Activated T-helper 2 cell treated with anti-CD3 and anti-CD28 coated beads, Interferon-gamma antibody, Interleukin-2, Interleukin-4, amounts not matched to agents 10 μg/mL and 5 μg/mL and 100 μg/mL, durations not matched to agents 14 hours and 24 hours and 36 hours (primary cell): ENCODE results near the gene ZBTB40. TPM values are rescaled to one million over a fixed set of nuclear protein-coding genes. Genes with fewer than 3 reads are reported as not detected.

Experiments used
- DNase-seq: peaks from one replicate; pipeline ENCODE4 v3.0.0; 2021; ENCODE audit warnings: low spot score
- H3K27ac Mint-ChIP-seq: one replicate; pipeline ENCODE4 v1.8.0; 2021; ENCODE audit warnings: mixed read lengths
- H3K27me3 Mint-ChIP-seq: one replicate; pipeline ENCODE4 v1.8.0; 2021; ENCODE audit warnings: low read depth, mixed read lengths
- H3K36me3 Mint-ChIP-seq: one replicate; pipeline ENCODE4 v1.8.0; 2021; ENCODE audit warnings: low read depth, mixed read lengths
- H3K4me1 Mint-ChIP-seq: one replicate; pipeline ENCODE4 v1.8.0; 2021; ENCODE audit warnings: low read depth, mixed read lengths
- H3K4me3 Mint-ChIP-seq: one replicate; pipeline ENCODE4 v1.8.0; 2021; ENCODE audit warnings: low read depth, mild to moderate bottlenecking, moderate library complexity, mixed read lengths
- H3K9me3 Mint-ChIP-seq: one replicate; pipeline ENCODE4 v1.8.0; 2021; ENCODE audit warnings: mixed read lengths
- intact Hi-C: fragments of 100-400 bp; cut with micrococcal nuclease; formaldehyde crosslinking; loops from one replicate; pipeline ENCODE4 v1.15.1; 2023
- total RNA-seq: library from RNA; stranded (reverse); gene quantifications from 2 replicates; pipeline ENCODE4 v1.2.3, GENCODE V29; 2022

Gene ZBTB40
- total RNA-seq, 1 donor from 2014 or later = 17.6 TPM

DNA sequence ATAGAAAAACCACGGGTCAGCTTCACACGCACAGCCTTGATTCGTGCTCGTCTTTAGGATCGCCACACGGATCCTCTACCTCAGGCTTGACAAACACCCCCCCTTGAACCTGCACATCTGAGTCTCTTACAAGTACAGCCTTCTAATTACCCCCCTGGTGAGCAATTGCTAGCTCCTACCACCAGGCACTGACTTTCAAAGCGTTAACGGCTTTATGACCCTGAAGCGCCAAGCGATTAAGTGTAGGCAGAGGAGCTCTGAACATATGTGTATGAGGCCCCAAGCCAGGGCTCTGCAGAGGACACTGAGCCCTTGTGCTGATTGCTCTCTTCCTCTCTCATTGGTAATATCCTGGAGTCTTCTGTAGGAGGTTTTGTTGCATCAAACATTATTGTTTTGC lies 55.9 kb downstream of the ZBTB40 start:
- H3K27ac Mint-ChIP-seq = no peak overlapping the region
- peaks cover 1% of the 10 kb centered on the region for H3K4me1 Mint-ChIP-seq
- intact Hi-C loops = no loop called here
- H3K9me3 Mint-ChIP-seq = no peaks in the 10 kb centered on the region
- H3K36me3 Mint-ChIP-seq = peaks cover 50% of the 10 kb centered on the region
- no peak for DNase-seq
- no peaks in the 10 kb centered on the region for H3K27me3 Mint-ChIP-seq
- no peak overlapping the region for H3K4me3 Mint-ChIP-seq

DNA sequence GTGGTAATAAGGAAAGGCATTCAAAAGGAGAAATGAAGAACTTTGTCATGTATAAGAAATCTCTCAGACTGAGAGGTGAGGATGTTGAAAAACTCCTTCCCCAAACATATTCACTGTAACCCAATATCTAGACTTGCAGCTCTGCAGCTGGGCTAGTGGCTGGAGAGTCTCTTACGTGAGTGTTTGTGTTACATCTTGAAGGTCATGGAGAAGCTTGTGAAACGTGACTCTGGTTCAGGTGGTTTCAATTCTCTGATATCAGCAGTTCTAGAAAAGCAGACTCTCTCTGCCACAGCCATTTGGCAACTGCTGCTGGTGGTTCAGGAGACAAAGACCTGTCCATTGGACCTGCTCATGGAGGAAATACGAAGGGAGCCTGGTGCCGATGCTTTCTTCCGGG lies 56.7 kb downstream of the ZBTB40 start:
- H3K27me3 Mint-ChIP-seq = no peaks in the 10 kb centered on the region
- DNase-seq = no peak
- no peaks in the 10 kb centered on the region for H3K9me3 Mint-ChIP-seq
- peaks cover 53% of the 10 kb centered on the region for H3K36me3 Mint-ChIP-seq
- no peak overlapping the region for H3K4me3 Mint-ChIP-seq
- intact Hi-C loops = no loop called here
- H3K27ac Mint-ChIP-seq = peak overlapping the region; percentile 38
- peaks cover 1% of the 10 kb centered on the region for H3K4me1 Mint-ChIP-seq

DNA sequence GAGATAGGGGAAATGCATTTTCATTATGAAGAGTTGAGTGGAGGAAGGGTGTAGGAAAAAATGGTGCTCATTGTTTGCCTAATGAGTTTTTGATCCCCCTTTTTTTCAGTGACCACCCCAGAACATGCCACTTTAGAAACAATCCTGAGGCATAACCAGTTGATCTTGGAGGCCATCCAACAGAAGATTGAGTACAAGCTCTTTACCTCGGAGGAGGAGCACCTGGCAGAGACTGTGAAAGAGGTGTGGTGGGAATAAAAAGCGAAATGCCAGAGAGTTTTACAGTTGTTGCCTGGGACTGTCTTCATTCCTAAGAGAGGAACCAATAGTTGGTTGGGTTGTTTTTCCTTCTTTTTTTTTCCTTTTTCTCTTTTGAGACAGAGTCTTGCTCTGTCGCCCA lies 57.3 kb downstream of the ZBTB40 start:
- Mint-ChIP-seq H3K27me3 (no peaks in the 10 kb centered on the region), H3K36me3 (peaks cover 54% of the 10 kb centered on the region), H3K4me3 (no peak overlapping the region), H3K4me1 (no peaks in the 10 kb centered on the region), H3K9me3 (no peaks in the 10 kb centered on the region), H3K27ac (no peak overlapping the region)
- no peak for DNase-seq
- intact Hi-C loops = no loop called here

DNA sequence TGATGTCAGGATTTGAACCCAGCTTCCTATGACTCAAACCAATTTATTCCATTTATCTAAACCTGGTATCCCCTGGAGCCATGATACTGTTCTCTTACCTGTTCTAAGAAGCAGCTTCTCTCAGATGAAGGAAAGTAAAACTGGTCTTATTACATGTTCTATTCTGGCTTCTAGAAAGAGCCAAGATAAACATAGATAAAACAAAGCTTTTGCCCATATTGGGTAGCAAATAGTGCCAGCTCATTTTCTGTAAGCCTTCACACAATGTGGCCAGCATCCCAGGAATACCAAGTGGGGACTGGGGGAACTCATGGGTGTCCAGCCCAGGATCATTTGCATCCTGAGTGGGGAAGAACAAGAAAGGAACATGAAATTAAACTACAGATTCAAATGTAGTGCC lies 58.2 kb downstream of the ZBTB40 start:
- DNase-seq = no peak
- peaks cover 60% of the 10 kb centered on the region for H3K36me3 Mint-ChIP-seq
- intact Hi-C loops = no loop called here

DNA sequence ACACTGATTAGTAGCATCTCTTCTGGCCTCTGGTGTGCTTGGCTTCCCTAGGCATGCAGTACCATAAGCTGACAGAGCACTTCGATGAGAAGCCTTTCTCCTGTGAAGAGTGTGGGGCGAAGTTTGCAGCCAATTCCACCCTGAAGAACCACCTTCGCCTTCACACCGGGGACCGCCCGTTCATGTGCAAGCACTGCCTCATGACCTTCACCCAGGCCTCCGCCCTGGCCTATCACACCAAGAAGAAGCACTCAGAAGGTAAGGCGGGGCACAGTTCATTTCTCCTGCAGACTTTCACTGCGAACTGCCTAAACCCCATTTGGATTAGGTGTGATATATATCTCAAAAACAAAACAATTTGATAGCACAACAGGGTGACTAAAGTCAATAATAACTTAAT lies 61.2 kb downstream of the ZBTB40 start:
- Mint-ChIP-seq H3K4me3 (no peak overlapping the region), H3K36me3 (peaks cover 68% of the 10 kb centered on the region), H3K27ac (no peak overlapping the region), H3K27me3 (no peaks in the 10 kb centered on the region), H3K4me1 (no peaks in the 10 kb centered on the region), H3K9me3 (no peaks in the 10 kb centered on the region)
- intact Hi-C loops = no loop called here
- no peak for DNase-seq

More for the DNA sequence above, 58.2 kb downstream of the ZBTB40 start:
- Mint-ChIP-seq H3K9me3 (no peaks in the 10 kb centered on the region), H3K4me3 (no peak overlapping the region), H3K4me1 (no peaks in the 10 kb centered on the region), H3K27ac (no peak overlapping the region), H3K27me3 (no peaks in the 10 kb centered on the region)

DNA sequence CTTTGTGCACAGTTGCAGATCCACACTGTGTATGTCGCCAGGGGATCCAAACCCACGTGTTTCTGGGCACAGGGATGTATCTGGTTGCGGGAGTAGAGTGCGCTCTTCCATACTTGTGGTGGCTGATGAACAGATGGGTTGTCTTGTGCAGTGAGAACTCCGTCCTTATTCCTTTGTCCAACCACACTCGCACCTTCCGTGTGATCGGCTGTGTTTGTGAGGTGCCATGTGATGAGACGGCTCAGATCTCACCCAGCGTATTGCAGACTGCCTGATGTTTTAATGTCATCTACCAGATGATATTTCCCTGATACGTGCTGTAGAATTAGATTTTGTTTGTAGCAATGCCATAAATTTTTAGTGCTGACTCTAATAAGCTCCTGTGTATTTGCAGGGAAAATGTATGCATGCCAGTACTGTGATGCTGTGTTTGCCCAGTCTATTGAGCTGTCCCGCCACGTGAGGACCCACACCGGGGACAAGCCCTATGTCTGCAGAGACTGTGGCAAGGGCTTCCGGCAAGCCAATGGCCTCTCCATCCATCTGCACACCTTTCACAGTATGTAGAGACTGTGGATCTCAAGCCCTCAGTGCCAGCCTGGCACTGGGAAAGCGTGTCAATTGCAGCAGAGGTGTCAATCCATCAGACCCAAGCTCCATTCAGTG lies 65.4 kb downstream of the ZBTB40 start:
- no peaks in the 10 kb centered on the region for H3K4me1 Mint-ChIP-seq
- H3K36me3 Mint-ChIP-seq = peaks cover 60% of the 10 kb centered on the region

DNA sequence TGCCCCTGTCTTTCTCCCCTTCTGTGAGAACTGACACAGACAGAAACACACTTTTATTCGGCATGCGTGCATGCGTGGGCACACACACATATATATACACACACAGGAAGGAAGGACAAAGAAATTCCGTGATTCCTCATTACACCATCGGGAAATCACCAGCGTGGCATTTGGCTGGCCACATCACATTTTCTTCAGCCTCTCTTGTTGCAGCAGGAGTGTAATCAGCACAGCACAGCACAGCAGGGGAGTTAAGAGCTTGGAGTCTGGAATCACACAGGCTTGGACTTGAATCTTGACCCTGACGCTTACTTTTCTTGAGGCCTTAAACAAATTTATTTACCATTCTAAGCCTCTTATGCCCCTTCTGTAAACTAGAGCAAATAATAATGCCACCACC lies 66.3 kb downstream of the ZBTB40 start:
- H3K9me3 Mint-ChIP-seq = no peaks in the 10 kb centered on the region
- H3K27ac Mint-ChIP-seq = no peak overlapping the region
- no peaks in the 10 kb centered on the region for H3K27me3 Mint-ChIP-seq
- H3K4me3 Mint-ChIP-seq = no peak overlapping the region
- no peak for DNase-seq
- peaks cover 62% of the 10 kb centered on the region for H3K36me3 Mint-ChIP-seq
- intact Hi-C loops = no loop called here
- no peaks in the 10 kb centered on the region for H3K4me1 Mint-ChIP-seq

More for the DNA sequence above, 65.4 kb downstream of the ZBTB40 start:
- intact Hi-C loops = no loop called here
- no peak for DNase-seq
- no peak overlapping the region for H3K27ac Mint-ChIP-seq
- H3K27me3 Mint-ChIP-seq = no peaks in the 10 kb centered on the region
- H3K4me3 Mint-ChIP-seq = no peak overlapping the region
- no peaks in the 10 kb centered on the region for H3K9me3 Mint-ChIP-seq

DNA sequence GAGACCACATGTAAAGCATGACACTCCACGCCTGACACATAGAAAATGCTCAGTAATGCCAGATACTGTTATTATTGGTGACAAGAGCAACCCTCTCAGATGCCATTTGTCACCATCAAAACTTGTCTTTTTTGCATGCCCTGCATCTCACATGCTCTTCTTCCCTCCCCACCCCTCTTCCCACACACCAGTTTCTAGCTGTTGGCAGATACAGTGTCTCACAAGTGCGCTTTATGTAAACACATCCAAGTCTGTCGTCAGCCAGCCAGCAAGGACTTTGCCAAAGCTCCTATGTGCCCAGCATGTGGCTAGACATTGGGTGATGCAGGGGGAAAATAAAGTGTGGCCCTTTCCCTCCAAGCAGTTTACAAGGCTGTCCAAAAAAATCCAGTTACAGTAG lies 66.7 kb downstream of the ZBTB40 start:
- Mint-ChIP-seq H3K27ac (no peak overlapping the region), H3K4me3 (no peak overlapping the region), H3K4me1 (no peaks in the 10 kb centered on the region), H3K27me3 (no peaks in the 10 kb centered on the region), H3K36me3 (peaks cover 62% of the 10 kb centered on the region), H3K9me3 (no peaks in the 10 kb centered on the region)
- intact Hi-C loops = no loop called here
- DNase-seq = no peak

DNA sequence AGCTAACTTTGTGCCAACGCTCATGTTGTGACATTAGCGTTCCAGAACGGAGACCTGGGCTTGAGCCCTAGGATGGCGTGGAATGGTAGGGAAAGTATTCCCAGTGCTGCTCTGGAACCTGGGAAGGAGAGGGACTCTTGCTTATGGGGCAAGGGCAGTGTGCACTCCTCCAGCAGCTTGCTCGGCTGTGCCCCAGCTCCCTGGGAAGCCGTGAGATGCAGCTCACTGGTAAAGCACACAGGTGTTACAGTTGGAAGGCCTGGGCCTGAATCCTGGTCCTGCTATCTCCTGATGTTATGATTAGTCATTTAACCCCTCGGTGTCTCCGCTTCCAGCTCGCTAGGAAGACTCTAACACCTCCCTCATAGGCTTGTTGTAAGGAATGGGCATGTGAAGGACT lies 69.2 kb downstream of the ZBTB40 start:
- Mint-ChIP-seq H3K36me3 (peaks cover 53% of the 10 kb centered on the region), H3K27me3 (no peaks in the 10 kb centered on the region), H3K4me1 (no peaks in the 10 kb centered on the region), H3K27ac (no peak overlapping the region), H3K9me3 (no peaks in the 10 kb centered on the region), H3K4me3 (no peak overlapping the region)
- DNase-seq = no peak
- intact Hi-C loops = no loop called here

DNA sequence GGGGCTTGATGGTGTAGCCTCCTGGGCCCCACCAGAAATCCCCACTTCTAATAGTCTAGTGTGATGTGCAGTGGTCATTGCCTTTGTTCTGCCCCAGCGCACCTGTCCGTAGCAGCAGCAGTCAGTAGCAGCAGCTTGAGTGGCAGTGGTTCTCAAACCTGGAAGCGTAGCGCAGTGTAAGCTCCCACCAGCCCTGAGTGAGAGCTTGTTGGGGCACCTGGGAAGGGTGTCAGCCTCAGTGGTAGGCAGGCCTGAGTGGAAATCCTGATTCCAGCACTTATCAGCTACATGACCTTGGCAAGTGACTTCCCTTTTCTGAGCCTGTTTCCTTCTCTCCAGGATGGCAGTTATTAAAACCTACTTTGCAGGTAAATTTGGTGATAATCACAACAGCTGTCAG lies 70.0 kb downstream of the ZBTB40 start:
- H3K9me3 Mint-ChIP-seq = no peaks in the 10 kb centered on the region
- H3K36me3 Mint-ChIP-seq = peaks cover 48% of the 10 kb centered on the region
- H3K4me1 Mint-ChIP-seq = no peaks in the 10 kb centered on the region
- intact Hi-C loops = no loop called here
- H3K27me3 Mint-ChIP-seq = no peaks in the 10 kb centered on the region
- H3K27ac Mint-ChIP-seq = no peak overlapping the region
- DNase-seq = no peak
- H3K4me3 Mint-ChIP-seq = no peak overlapping the region

DNA sequence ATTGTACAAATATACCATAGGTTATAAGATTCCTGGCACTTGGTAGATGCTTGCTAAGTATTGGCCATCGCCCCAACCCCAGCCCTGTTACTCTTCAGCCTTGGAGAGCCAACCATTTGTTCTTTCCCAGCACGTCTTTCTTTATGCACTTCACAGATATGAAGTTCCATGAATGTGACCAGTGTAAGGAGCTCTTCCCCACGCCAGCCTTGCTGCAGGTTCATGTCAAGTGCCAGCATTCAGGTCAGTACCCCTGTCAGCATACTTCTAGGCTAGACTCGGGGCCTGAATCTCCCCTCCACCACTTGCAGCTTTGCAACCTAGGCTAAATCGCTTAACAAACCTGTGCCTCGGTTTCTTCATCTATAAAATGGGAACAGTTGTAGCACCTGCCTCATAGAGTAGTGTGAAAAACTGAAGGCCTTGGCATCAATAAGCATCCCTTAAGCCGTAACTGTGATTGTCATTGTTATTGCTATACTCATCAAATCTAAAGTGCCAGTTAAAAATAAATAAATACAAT lies 70.6 kb downstream of the ZBTB40 start:
- Mint-ChIP-seq H3K4me3 (no peak overlapping the region), H3K27me3 (no peaks in the 10 kb centered on the region), H3K36me3 (peaks cover 46% of the 10 kb centered on the region), H3K27ac (no peak overlapping the region), H3K9me3 (no peaks in the 10 kb centered on the region), H3K4me1 (no peaks in the 10 kb centered on the region)
- intact Hi-C loops = no loop called here
- no peak for DNase-seq

DNA sequence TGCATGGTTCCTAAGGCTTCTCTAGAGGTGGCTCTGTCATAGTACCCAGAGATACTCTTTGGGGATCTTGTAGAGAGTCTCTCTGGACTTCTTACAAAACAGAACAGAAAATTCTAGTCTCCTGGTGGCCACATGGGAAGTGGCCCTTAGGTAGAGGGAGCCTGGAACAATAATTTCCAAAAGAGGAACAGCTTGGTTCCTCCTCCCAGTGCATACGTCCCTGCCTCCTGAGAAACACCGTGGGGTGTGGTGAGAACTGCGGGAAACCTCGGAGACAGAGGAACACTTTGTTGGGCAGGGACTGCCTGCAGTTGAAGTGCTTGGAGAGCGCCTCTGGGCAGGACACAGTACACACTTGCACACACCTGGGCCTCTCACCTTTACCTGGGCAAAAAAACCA lies 72.8 kb downstream of the ZBTB40 start:
- H3K36me3 Mint-ChIP-seq = peaks cover 35% of the 10 kb centered on the region
- no peaks in the 10 kb centered on the region for H3K27me3 Mint-ChIP-seq

DNA sequence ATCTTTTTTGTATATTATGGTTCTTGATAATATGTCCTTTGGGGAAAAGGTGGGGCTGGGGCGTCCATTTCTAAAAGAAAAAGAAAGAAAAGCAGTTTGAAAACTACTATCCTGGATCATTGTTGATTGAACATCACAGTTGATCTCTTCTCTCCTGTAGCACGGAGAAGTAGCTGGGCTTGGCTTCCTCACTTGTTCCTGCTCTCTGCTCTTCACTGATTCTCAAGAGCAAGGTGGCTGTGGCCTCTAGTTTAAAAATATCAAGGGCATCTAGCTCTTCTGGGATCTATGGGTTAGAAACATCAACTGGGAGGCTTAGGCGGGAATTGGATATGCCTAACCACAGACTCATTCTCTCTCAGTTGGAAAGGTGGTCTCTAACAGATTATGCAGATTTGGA lies 73.6 kb downstream of the ZBTB40 start:
- intact Hi-C loops = no loop called here
- Mint-ChIP-seq H3K4me1 (no peaks in the 10 kb centered on the region), H3K4me3 (no peak overlapping the region), H3K27me3 (no peaks in the 10 kb centered on the region), H3K27ac (no peak overlapping the region), H3K36me3 (peaks cover 31% of the 10 kb centered on the region), H3K9me3 (no peaks in the 10 kb centered on the region)
- no peak for DNase-seq

More for the DNA sequence above, 72.8 kb downstream of the ZBTB40 start:
- Mint-ChIP-seq H3K4me1 (no peaks in the 10 kb centered on the region), H3K4me3 (no peak overlapping the region), H3K9me3 (no peaks in the 10 kb centered on the region), H3K27ac (no peak overlapping the region)
- intact Hi-C loops = no loop called here
- no peak for DNase-seq

DNA sequence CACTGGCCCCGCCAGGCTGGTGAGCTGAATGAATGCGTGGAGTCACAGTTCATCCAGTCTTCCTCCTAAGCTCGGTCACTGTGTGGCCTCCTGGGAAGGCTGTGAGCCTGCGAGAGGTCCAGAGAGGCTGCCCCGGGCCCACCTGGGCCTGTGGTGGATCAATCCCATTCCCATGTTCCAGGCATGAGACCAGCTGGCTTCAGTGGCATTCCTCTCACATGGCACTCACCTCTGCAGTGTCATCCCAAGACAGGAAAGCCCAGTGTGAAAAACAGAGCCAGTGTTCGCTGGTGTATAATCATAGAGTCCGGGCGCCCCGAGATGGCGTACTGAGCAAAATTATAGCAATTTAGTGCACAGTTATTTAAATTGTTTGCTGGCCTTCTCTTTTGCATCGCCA lies 74.0 kb downstream of the ZBTB40 start:
- Mint-ChIP-seq H3K4me1 (no peaks in the 10 kb centered on the region), H3K9me3 (no peaks in the 10 kb centered on the region), H3K27me3 (no peaks in the 10 kb centered on the region), H3K4me3 (no peak overlapping the region), H3K36me3 (peaks cover 29% of the 10 kb centered on the region), H3K27ac (no peak overlapping the region)
- intact Hi-C loops = no loop called here
- no peak for DNase-seq
